Astrocyte of the cerebellum (primary cell): ENCODE measurements around the gene SAPCD1.
A peak's percentile ranks its signal among the peaks of the same experiment; 100 is the strongest.

Experiments used
- DNase-seq: peaks from one replicate; pipeline ENCODE4 v3.0.0-alpha.2; 2011; ENCODE audit warnings: low read depth
- H3K4me3 ChIP-seq: 2 replicates; pipeline ENCODE4 v1.5.1; 2011; ENCODE audit warnings: mild to moderate bottlenecking, low read depth, low read length, moderate library complexity
- in situ Hi-C: cut with HindIII; loops from 2 replicates; pipeline ENCODE4 v1.10.0; 2017; ENCODE audit warnings: low sequenced_read_pairs
- TF ChIP-seq, protein P1 (sequence below): IDR thresholded peaks from 2 replicates; pipeline ENCODE4 v1.5.1; 2012; ENCODE audit warnings: low read length, low read depth, moderate library complexity, mild to moderate bottlenecking; ENCODE audit errors: missing control alignments

SAPCD1 gene

DNA sequence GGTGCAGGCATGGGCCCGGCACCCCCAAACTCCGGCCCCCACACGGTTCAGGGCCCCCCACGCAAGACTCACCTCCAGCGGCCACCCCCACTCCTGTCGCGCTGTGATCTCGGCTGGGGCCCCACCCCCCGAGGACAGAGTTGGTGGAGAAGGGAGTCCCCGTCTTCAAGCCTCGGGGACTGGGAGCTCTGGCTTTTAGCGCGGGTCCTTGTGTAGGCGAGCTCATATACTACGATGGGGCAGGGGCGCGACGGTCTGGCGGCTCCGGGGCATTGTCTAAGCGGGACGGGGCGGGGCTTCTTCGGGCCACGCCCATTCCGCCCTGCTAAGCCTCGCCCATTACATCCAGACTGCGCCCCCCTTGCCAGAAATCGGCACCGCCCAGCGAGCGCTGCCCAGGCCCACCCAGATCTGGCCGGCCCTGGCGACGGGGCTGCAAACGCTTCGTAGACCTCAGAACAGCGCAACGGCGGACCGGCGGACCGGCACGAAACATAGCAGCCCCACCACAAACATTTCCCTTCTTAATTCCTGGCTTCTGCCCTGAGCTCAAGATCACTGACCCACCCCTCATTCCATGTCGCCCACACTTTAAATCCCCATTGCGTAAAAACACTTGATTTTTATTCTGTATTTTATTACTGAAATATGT lies 32.4 kb upstream of the SAPCD1 start:
- in situ Hi-C loops = loop anchor here (5.0 kb wide), 1 partner anchor 38 kb away; no protein-coding TSS in a partner anchor
- peak; percentile 78 for DNase-seq
- TF ChIP-seq, protein P1, sequence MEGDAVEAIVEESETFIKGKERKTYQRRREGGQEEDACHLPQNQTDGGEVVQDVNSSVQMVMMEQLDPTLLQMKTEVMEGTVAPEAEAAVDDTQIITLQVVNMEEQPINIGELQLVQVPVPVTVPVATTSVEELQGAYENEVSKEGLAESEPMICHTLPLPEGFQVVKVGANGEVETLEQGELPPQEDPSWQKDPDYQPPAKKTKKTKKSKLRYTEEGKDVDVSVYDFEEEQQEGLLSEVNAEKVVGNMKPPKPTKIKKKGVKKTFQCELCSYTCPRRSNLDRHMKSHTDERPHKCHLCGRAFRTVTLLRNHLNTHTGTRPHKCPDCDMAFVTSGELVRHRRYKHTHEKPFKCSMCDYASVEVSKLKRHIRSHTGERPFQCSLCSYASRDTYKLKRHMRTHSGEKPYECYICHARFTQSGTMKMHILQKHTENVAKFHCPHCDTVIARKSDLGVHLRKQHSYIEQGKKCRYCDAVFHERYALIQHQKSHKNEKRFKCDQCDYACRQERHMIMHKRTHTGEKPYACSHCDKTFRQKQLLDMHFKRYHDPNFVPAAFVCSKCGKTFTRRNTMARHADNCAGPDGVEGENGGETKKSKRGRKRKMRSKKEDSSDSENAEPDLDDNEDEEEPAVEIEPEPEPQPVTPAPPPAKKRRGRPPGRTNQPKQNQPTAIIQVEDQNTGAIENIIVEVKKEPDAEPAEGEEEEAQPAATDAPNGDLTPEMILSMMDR = no peak
- peak overlapping the region; percentile 97 for H3K4me3 ChIP-seq

DNA sequence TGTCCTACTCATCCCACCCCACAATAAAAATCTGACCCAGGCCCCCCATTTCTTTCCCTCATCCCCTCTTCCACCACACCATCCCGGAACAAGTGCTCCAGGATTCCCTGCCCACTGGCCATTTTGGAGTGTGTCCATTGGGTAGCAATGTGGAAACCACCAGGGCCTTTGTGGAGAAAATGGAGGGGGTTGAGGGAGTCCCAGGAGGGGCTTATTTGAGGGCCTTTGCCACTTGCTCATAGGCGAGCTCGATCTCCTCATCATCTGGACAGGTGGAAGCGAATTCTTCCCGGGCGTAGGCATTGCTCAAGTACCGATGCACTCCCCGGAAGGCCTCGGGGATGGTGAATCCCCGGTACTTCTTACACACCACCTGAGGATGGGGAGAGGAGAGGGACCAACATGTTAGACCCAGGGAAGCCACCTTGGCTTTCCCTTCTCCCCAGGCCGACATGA lies 31.8 kb upstream of the SAPCD1 start:
- in situ Hi-C loops = loop anchor here (5.0 kb wide), 1 partner anchor 38 kb away; no protein-coding TSS in a partner anchor
- H3K4me3 ChIP-seq = peak overlapping the region; percentile 97
- DNase-seq = no peak

DNA sequence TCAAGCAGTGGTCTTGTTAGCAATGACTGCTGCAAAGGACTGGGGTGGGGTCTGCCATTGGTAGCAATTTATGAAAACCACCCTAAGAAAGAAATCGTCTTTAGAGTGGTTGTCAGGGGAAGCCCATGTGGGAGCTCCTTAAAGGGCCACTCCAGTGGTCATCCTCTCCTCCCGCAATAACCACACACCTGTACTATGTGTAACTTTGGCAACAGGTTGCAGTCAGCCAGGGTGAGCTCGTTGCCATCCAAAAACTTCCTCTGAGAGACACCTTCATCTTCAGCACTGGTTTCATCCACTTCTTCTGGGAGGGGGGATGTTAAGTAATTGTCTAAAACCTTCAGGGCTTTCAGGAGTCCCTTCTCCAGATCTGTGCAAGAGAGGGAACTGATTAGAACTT lies 30.4 kb upstream of the SAPCD1 start:
- no peak overlapping the region for H3K4me3 ChIP-seq
- in situ Hi-C loops = loop anchor here (5.0 kb wide), 1 partner anchor 40 kb away; no protein-coding TSS in a partner anchor
- DNase-seq = no peak

More for the DNA sequence above, 31.8 kb upstream of the SAPCD1 start:
- TF ChIP-seq, protein P1 = no peak

DNA sequence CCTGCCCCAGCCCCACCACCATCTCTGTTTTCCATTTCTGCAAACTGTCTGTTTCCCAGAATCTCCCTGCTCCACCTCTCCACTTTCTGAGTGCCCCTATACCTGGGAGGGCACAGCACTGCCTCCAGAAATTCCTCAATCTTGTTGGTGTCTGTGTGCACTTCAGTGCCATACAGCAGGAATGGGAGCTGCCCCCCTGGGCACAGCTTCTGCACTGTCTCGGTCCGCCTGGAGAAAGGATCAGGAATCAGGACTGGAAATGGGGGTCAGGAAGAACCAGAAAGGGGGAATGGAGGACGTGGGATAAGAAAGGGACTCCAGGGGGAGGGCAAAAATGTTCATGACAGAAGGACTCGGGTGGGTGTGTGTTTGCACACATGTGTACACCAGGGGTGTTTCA lies 28.7 kb upstream of the SAPCD1 start:
- in situ Hi-C loops = loop anchor here (5.0 kb wide), 1 partner anchor 41 kb away; no protein-coding TSS in a partner anchor
- DNase-seq = no peak
- H3K4me3 ChIP-seq = peak overlapping the region; percentile 99
- TF ChIP-seq, protein P1 = no peak

More for the DNA sequence above, 30.4 kb upstream of the SAPCD1 start:
- TF ChIP-seq, protein P1 = no peak

DNA sequence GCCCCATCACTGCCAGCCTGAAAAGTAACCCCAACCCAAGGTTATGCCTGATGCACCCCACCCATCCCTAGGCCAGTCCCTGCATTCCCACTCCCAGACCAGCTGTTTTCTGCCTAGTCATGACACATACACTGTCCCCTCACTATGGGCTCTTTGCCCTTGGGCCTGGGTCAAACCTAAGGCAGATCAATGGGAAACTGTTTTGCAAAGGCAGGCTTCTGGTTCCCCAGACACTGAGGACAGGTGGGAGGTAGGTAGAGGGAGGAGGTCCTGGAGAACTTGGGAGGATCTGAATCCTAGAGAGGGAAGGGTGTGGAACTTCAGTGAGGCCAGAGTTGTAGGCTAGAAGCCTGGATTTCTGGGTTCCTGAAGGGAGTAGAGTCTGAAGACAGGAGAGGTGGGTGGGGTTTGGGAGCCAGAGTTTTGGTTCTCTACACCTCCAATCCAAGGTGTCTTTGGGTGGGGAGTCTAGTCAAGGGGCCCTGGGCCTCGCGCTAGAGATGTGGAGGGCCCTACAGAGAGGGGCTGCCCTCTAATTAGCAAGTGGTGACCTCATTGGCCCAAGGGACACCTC lies 28.1 kb upstream of the SAPCD1 start:
- TF ChIP-seq, protein P1 = no peak
- peak overlapping the region; percentile 99 for H3K4me3 ChIP-seq
- no peak for DNase-seq
- in situ Hi-C loops = loop anchor here (5.0 kb wide), 1 partner anchor 42 kb away; no protein-coding TSS in a partner anchor

DNA sequence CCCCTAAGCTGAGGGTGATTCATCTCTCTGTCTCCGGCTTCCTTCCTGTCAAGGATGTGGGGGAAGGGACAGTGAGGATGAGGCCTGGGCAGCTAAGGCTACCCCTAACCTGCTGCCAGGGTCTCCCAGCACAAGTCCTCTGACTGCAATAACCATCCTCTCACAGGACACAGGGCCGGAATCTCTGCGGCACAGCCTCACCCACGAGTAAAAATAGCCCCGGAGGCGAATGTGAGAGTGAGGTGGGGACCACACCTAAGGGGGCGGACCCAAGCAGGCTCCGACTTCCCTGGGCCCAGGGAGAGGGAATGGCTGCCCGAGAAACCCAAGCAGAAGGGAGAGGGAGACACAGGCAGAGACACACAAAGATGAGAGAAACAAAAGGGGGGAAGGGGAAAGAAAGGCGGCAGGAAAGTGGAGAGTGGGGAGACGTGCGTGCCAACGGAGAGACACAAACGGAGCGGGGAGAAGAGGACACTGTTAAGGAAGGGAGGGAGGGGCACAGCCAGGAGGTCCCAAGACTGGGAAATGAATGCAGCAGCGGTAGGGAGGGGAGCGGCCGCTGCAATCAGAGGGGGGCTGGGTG lies 27.5 kb upstream of the SAPCD1 start:
- DNase-seq = no peak
- H3K4me3 ChIP-seq = peak overlapping the region; percentile 99
- TF ChIP-seq, protein P1 = no peak
- in situ Hi-C loops = loop anchor here (5.0 kb wide), 1 partner anchor 43 kb away; no protein-coding TSS in a partner anchor
